ENCODE data around the gene RUNX1.

Gene RUNX1

GRCh38 chr21:35014302-35015041, 34.6 kb downstream of the RUNX1 start:
- no peak overlapping the region for H3K4me3 ChIP-seq (replicated peaks; ENCODE audit: low read depth, low read length)
- H3K36me3 ChIP-seq (ENCODE audit: control insufficient read depth, insufficient read depth, low read length) = no peaks in the 10 kb centered on the region
- no peak for TF ChIP-seq CTCF (IDR thresholded peaks at IDR 0.05; ENCODE audit: insufficient read depth, low read length, poor library complexity, severe bottlenecking)
- DNase-seq (ENCODE audit: extremely low read depth, insufficient read length) = no peak
- H3K27me3 ChIP-seq (replicated peaks; ENCODE audit: control insufficient read depth, insufficient read depth, low read length) = no peaks in the 10 kb centered on the region

- H3K4me3 ChIP-seq (replicated peaks; ENCODE audit: low read depth, low read length) = no peak overlapping the region
- H3K36me3 ChIP-seq (ENCODE audit: control insufficient read depth, insufficient read depth, low read length) = no peaks in the 10 kb centered on the region
- no peak for DNase-seq (ENCODE audit: extremely low read depth, insufficient read length)
- TF ChIP-seq CTCF (IDR thresholded peaks at IDR 0.05; ENCODE audit: insufficient read depth, low read length, poor library complexity, severe bottlenecking) = no peak
- H3K27me3 ChIP-seq (replicated peaks; ENCODE audit: control insufficient read depth, insufficient read depth, low read length) = no peaks in the 10 kb centered on the region
These were observed 37.4 kb downstream of the RUNX1 start for GRCh38 chr21:35011681-35012080.

GRCh38 chr21:35010447-35010846, 38.7 kb downstream of the RUNX1 start:
- no peak for DNase-seq (ENCODE audit: extremely low read depth, insufficient read length)
- H3K27me3 ChIP-seq (replicated peaks; ENCODE audit: control insufficient read depth, insufficient read depth, low read length) = no peaks in the 10 kb centered on the region
- no peaks in the 10 kb centered on the region for H3K36me3 ChIP-seq (ENCODE audit: control insufficient read depth, insufficient read depth, low read length)
- TF ChIP-seq CTCF (IDR thresholded peaks at IDR 0.05; ENCODE audit: insufficient read depth, low read length, poor library complexity, severe bottlenecking) = no peak
- no peak overlapping the region for H3K4me3 ChIP-seq (replicated peaks; ENCODE audit: low read depth, low read length)

GRCh38 chr21:35007348-35007747, 41.8 kb downstream of the RUNX1 start:
- H3K4me3 ChIP-seq (replicated peaks; ENCODE audit: low read depth, low read length) = no peak overlapping the region
- TF ChIP-seq CTCF (IDR thresholded peaks at IDR 0.05; ENCODE audit: insufficient read depth, low read length, poor library complexity, severe bottlenecking) = no peak
- H3K27me3 ChIP-seq (replicated peaks; ENCODE audit: control insufficient read depth, insufficient read depth, low read length) = no peaks in the 10 kb centered on the region
- DNase-seq (ENCODE audit: extremely low read depth, insufficient read length) = no peak
- H3K36me3 ChIP-seq (ENCODE audit: control insufficient read depth, insufficient read depth, low read length) = no peaks in the 10 kb centered on the region

- Histone ChIP-seq H3K36me3 (ENCODE audit: control insufficient read depth, insufficient read depth, low read length) (no peaks in the 10 kb centered on the region), H3K27me3 (replicated peaks; ENCODE audit: control insufficient read depth, insufficient read depth, low read length) (no peaks in the 10 kb centered on the region), H3K4me3 (replicated peaks; ENCODE audit: low read depth, low read length) (no peak overlapping the region)
- no peak for TF ChIP-seq CTCF (IDR thresholded peaks at IDR 0.05; ENCODE audit: insufficient read depth, low read length, poor library complexity, severe bottlenecking)
- DNase-seq (ENCODE audit: extremely low read depth, insufficient read length) = no peak
These were observed 42.3 kb downstream of the RUNX1 start for GRCh38 chr21:35006771-35007170.

- Histone ChIP-seq H3K4me3 (replicated peaks; ENCODE audit: low read depth, low read length) (no peak overlapping the region), H3K36me3 (ENCODE audit: control insufficient read depth, insufficient read depth, low read length) (no peaks in the 10 kb centered on the region), H3K27me3 (replicated peaks; ENCODE audit: control insufficient read depth, insufficient read depth, low read length) (no peaks in the 10 kb centered on the region)
- TF ChIP-seq CTCF (IDR thresholded peaks at IDR 0.05; ENCODE audit: insufficient read depth, low read length, poor library complexity, severe bottlenecking) = no peak
- DNase-seq (ENCODE audit: extremely low read depth, insufficient read length) = no peak
These were observed 42.9 kb downstream of the RUNX1 start for GRCh38 chr21:35006248-35006647.
